Gastroesophageal sphincter (tissue), 3 donors: ENCODE data around the gene IL17B.
A peak's percentile ranks its signal among the peaks of the same experiment; 100 is the strongest.

Source experiments
- POLR2AphosphoS5 ChIP-seq: sonication (generic); formaldehyde crosslinking; IDR thresholded peaks from one replicate; pipeline ENCODE4 v1.6.1; 2017; ENCODE audit warnings: antibody characterized with exemption
- TF ChIP-seq, protein P1 (sequence below), 4 experiments: fragments of 200-600 bp in 2 of 4; fragments of 450-650 bp in 2 of 4; sonication (generic) in 1 of 4; IDR thresholded peaks; one replicate each; pipeline ENCODE4 v1.5.1; 2017 to 2019; ENCODE audit warnings: antibody characterized with exemption in 4 of 4, mild to moderate bottlenecking in 2 of 4, moderate library complexity in 2 of 4

DNA sequence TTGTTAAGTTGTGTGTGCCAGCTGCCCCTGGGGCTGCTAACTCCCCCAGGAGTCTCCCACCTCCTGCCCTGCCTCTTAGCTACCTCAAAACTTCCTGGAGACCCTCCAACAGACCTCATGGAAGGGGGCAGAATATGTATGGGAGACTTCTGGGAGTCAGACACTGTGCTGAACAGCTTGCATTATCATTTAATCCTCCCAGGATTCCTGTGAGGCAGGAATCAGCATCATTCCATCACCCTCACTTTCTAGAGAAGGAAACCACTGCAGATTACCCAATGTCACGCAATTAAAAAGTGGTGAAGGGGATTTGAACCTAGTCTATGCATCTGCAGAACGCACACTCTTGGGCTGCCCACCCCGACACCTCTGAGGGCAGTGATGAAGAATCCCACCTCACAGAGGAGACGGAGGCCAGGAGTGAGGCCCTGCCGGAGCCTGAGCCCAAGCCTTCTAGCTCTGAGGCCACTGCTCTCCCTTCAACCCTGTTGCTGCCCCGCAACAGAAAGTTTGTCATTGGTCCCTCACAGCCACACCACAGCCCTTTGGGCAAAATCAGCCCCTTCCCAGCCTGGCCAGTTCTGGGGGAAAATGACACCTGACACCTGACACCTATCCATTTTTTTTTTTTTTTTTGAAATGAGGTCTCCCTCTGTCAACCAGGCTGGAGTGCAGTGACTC lies 30.3 kb upstream of the IL17B start:
- peak; percentile 51 for TF ChIP-seq POLR2AphosphoS5
- TF ChIP-seq, protein P1, sequence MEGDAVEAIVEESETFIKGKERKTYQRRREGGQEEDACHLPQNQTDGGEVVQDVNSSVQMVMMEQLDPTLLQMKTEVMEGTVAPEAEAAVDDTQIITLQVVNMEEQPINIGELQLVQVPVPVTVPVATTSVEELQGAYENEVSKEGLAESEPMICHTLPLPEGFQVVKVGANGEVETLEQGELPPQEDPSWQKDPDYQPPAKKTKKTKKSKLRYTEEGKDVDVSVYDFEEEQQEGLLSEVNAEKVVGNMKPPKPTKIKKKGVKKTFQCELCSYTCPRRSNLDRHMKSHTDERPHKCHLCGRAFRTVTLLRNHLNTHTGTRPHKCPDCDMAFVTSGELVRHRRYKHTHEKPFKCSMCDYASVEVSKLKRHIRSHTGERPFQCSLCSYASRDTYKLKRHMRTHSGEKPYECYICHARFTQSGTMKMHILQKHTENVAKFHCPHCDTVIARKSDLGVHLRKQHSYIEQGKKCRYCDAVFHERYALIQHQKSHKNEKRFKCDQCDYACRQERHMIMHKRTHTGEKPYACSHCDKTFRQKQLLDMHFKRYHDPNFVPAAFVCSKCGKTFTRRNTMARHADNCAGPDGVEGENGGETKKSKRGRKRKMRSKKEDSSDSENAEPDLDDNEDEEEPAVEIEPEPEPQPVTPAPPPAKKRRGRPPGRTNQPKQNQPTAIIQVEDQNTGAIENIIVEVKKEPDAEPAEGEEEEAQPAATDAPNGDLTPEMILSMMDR (IDR thresholded peaks at IDR 0.05): no peak
